ENCODE results near the gene PPP2CA. TPM values are rescaled to one million over a fixed set of nuclear protein-coding genes. Genes with fewer than 3 reads are reported as not detected.

Gene PPP2CA
- total RNA-seq, 2 experiments from 2014 or later, result 188 to 195 TPM

- Histone ChIP-seq H3K4me1 (ENCODE audit: insufficient read depth, low read length) (no peaks in the 10 kb centered on the region), H3K36me3 (ENCODE audit: insufficient read depth, low read length) (no peaks in the 10 kb centered on the region), H3K4me3 (ENCODE audit: low read length) (no peak overlapping the region), H3K27me3 (ENCODE audit: control insufficient read depth in 1 of 2, insufficient read depth in 2 of 2, low read length in 2 of 2) (no peaks in the 10 kb centered on the region), H3K9me3 (ENCODE audit: control insufficient read depth in 1 of 2, insufficient read depth in 1 of 2, low read length in 2 of 2) (no peaks in the 10 kb centered on the region), H3K27ac (ENCODE audit: low read depth in 1 of 2, low read length in 2 of 2) (no peak overlapping the region)
- no peaks in the 10 kb centered on the region for H3K36me3 Mint-ChIP-seq (ENCODE audit: low read depth)
- H3K4me3 Mint-ChIP-seq, result no peak overlapping the region
- ChIA-PET POLR2A (no interaction called here), CTCF (no interaction called here)
- no peak for DNase-seq
- H3K27ac Mint-ChIP-seq, result no peak overlapping the region
- peaks cover 6% of the 10 kb centered on the region for H3K27me3 Mint-ChIP-seq
- no peaks in the 10 kb centered on the region for H3K4me1 Mint-ChIP-seq (ENCODE audit: low read depth)
- TF ChIP-seq CTCF (IDR thresholded peaks at IDR 0.05), result no peak
- no peaks in the 10 kb centered on the region for H3K9me3 Mint-ChIP-seq
- no peak for ATAC-seq (ENCODE audit: poor library complexity)
- intact Hi-C loops (cut with DNase I, micrococcal nuclease), result no loop called here
Measured at GRCh38 chr5:134250949-134251348, 25.1 kb upstream of the PPP2CA start.

GRCh38 chr5:134249469-134250379 is 23.9 kb upstream of the PPP2CA start:
- CTCF ChIA-PET, result no interaction called here
- Histone ChIP-seq H3K27ac (ENCODE audit: low read depth in 1 of 2, low read length in 2 of 2) (no peak overlapping the region), H3K4me1 (ENCODE audit: insufficient read depth, low read length) (no peaks in the 10 kb centered on the region), H3K27me3 (ENCODE audit: control insufficient read depth in 1 of 2, insufficient read depth in 2 of 2, low read length in 2 of 2) (no peaks in the 10 kb centered on the region), H3K9me3 (ENCODE audit: control insufficient read depth in 1 of 2, insufficient read depth in 1 of 2, low read length in 2 of 2) (no peaks in the 10 kb centered on the region), H3K36me3 (ENCODE audit: insufficient read depth, low read length) (no peaks in the 10 kb centered on the region), H3K4me3 (ENCODE audit: low read length) (no peak overlapping the region)
- ATAC-seq (ENCODE audit: poor library complexity), result no peak
- no peak for TF ChIP-seq CTCF (IDR thresholded peaks at IDR 0.05)
- intact Hi-C loops (cut with DNase I, micrococcal nuclease), result no loop called here
- Mint-ChIP-seq H3K9me3 (no peaks in the 10 kb centered on the region), H3K36me3 (ENCODE audit: low read depth) (no peaks in the 10 kb centered on the region), H3K4me1 (ENCODE audit: low read depth) (no peaks in the 10 kb centered on the region), H3K27ac (no peak overlapping the region), H3K4me3 (no peak overlapping the region), H3K27me3 (peaks cover 6% of the 10 kb centered on the region)
- DNase-seq, result peak in 3 of 14 experiments; percentile 19 to 72 (median 63)
- POLR2A ChIA-PET, result no interaction called here

- H3K9me3 Mint-ChIP-seq, result no peaks in the 10 kb centered on the region
- H3K9me3 ChIP-seq (ENCODE audit: control insufficient read depth in 1 of 2, insufficient read depth in 1 of 2, low read length in 2 of 2), result no peaks in the 10 kb centered on the region
- no peaks in the 10 kb centered on the region for H3K36me3 Mint-ChIP-seq (ENCODE audit: low read depth)
- no peak overlapping the region for H3K4me3 Mint-ChIP-seq
- DNase-seq (peak in 1 of 14 experiments; percentile 12), ATAC-seq (ENCODE audit: poor library complexity) (no peak)
- no peak for TF ChIP-seq CTCF (IDR thresholded peaks at IDR 0.05)
- no peaks in the 10 kb centered on the region for H3K4me1 Mint-ChIP-seq (ENCODE audit: low read depth)
- no peaks in the 10 kb centered on the region for H3K36me3 ChIP-seq (ENCODE audit: insufficient read depth, low read length)
- H3K4me1 ChIP-seq (ENCODE audit: insufficient read depth, low read length), result no peaks in the 10 kb centered on the region
- no peak overlapping the region for H3K4me3 ChIP-seq (ENCODE audit: low read length)
- no peaks in the 10 kb centered on the region for H3K27me3 ChIP-seq (ENCODE audit: control insufficient read depth in 1 of 2, insufficient read depth in 2 of 2, low read length in 2 of 2)
- intact Hi-C loops (cut with DNase I, micrococcal nuclease), result no loop called here
- CTCF ChIA-PET, result interaction anchor here (0.9 kb wide), 1 partner anchor 41 kb away, joined by 3 read pairs; no protein-coding TSS in a partner anchor
- H3K27ac Mint-ChIP-seq, result no peak overlapping the region
- H3K27me3 Mint-ChIP-seq, result peaks cover 6% of the 10 kb centered on the region
- POLR2A ChIA-PET, result interaction anchor here (0.7 kb wide), 1 partner anchor 22 kb away, joined by 3 read pairs; the partner anchor contains the start of gene PPP2CA
- H3K27ac ChIP-seq (ENCODE audit: low read depth in 1 of 2, low read length in 2 of 2), result no peak overlapping the region
Measured at GRCh38 chr5:134248256-134248655, 22.4 kb upstream of the PPP2CA start.

Data from CD4-positive, alpha-beta T cell (primary cell).